HG02759 (cell line): ENCODE measurements around the gene ELAVL4.

Source experiments
- ATAC-seq: cut with Tn5 transposase; IDR thresholded peaks from one replicate; pipeline ENCODE4 v1.9.1; 2021; ENCODE audit warnings: mild to moderate bottlenecking, moderate library complexity; ENCODE audit not compliant: unreplicated experiment

ELAVL4 gene

DNA sequence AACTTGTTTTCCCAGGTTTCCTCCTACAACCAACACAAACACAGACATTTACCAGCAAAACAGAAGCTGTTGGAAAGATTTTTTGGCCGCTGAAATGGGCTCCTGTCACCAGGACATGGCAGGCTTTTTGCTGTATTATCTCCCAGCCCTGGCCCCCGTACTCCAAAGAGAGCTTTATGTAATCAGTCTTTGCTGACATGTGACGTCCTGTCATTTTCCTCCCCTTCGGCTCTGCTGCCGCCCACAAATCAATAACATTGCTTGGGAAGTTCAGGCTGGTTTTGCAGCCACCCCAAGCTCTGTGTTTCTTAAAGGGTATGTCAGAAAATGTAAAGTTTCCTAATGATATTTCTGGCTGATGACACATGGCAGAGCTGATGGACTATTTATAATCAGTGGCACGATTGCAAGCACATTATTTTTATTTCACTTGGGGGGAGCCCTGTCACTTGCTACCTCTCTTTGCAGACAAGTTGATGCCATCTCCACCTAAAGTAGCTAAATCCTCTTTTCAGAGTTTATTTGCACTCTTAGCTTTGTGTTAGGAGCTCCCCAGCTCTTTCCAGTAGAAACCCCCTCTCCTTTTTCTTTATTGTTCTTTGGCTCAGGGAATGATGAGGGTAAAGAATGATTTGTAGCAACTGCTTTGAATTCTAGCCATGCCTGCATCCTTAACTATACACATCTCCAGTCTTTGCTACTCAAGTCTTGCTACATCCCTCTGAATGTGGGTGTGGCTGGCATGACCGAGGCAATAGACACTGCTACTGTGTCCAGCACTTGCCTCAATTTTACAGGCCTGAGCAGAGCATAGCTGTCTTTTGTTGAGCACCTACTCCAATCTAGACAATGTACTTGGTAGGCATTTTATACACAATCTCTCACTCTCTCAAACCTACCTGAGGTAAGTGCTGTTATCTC lies 67.3 kb downstream of the ELAVL4 start:
- no peak for ATAC-seq

DNA sequence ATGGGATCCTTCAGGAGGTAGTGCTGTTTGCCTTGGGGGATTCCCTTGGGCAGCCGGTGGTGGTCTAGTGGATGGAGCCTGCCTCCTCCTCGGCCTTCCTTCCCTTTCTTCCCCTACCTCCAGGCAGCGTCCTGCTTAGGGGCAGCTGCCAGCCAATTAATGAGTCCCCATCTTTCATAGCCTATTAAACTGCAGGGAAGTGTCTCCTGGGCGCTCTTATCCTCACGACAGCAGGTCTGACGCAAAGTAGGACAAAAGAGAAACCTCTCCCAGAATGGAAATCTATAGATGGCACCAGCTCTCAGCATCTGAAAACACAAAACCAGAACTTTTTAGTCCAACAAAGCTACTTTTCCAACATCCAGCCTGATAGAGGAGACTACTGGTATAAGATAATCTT lies 69.3 kb downstream of the ELAVL4 start:
- ATAC-seq: no peak

DNA sequence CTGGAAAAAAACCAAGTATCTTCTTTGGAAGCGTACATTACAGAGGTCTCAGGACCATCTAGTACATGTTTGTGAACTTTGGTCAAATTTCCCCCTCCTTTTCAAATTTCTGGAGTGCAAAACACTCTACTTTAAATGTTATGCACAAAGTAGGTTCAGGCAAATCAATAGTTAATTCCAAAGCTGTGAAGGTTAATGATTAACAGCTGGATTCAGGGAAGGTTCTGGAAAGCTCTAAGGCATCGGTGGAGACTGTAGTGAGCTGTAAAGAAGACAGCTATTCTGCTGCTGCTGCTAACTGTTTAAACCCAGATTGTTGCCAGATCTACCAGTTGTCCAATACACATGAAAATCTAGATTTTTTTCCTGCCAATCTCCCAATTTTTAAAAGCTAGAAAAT lies 70.9 kb downstream of the ELAVL4 start:
- no peak for ATAC-seq

- no peak for ATAC-seq
Observed at GRCh38 chr1:50180367-50180766, 71.6 kb downstream of the ELAVL4 start.

GRCh38 chr1:50181027-50181663 lies 72.4 kb downstream of the ELAVL4 start:
- ATAC-seq: no peak

GRCh38 chr1:50183378-50184133 lies 74.8 kb downstream of the ELAVL4 start:
- no peak for ATAC-seq

GRCh38 chr1:50189369-50189768 lies 80.6 kb downstream of the ELAVL4 start:
- no peak for ATAC-seq

- ATAC-seq: no peak
Observed at GRCh38 chr1:50193002-50193401, 84.3 kb downstream of the ELAVL4 start.

DNA sequence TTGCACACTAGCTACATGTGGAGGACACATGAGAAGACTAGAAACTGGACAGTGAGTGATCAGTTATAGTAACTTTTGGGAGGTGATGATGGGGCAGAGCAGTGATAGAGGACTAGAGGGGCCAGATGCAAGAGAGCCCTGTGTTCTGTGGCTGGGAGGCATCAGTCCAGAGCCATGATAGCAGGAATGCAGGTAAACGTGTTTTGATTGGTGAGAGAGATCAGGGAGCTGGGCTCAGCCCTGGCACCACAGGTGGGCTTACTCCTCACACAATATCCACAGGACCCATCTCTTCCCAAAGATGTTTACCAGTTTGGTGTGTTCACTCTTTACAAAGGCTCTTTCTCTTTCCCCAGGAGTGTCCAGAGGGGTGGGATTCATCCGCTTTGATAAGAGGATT lies 86.5 kb downstream of the ELAVL4 start:
- no peak for ATAC-seq

- no peak for ATAC-seq
Observed at GRCh38 chr1:50196081-50196480, 87.4 kb downstream of the ELAVL4 start.

- no peak for ATAC-seq
Observed at GRCh38 chr1:50197216-50197615, 88.5 kb downstream of the ELAVL4 start.

DNA sequence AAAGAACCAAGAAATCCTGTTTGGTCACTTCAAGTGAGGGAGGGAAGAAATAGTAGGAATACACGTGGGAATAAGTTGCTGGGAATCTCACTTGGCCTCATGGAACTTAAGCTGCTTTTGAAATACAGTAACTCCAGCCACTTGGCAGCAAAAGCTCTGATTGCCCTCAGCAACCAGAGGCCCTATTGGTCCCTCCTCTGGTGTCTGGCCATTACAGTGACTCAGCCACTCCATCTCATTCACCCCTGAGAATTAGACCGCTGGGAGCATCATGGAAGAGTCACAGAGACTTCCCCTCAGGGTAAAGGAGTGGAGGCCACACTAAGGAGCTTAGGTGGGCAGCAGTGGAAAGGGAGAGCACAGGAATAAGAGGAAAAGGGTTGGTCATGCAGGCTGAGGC lies 99.6 kb downstream of the ELAVL4 start:
- no peak for ATAC-seq

DNA sequence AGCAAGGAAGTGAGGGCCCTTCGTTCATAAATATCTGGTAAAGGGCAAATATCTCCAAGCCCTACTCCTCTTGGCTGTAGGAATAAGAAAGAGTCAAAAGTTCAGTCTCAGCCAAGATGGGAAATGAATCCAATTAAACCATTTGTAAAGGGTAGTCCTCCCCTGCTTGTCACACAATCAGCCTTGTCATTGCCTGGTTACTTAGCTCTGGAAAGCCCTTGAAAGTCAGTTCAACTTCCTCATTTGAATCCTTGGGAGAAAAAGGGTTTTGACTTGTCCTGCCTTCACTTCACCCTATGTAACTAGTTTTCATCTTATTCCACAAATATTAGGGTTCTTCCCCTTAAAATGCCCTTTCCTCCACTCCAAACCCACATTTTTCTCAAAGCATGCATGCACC lies 100.0 kb downstream of the ELAVL4 start:
- no peak for ATAC-seq

GRCh38 chr1:50209749-50210148 lies 101.0 kb downstream of the ELAVL4 start:
- no peak for ATAC-seq

- ATAC-seq: no peak
Observed at GRCh38 chr1:50213505-50213904, 104.8 kb downstream of the ELAVL4 start.

DNA sequence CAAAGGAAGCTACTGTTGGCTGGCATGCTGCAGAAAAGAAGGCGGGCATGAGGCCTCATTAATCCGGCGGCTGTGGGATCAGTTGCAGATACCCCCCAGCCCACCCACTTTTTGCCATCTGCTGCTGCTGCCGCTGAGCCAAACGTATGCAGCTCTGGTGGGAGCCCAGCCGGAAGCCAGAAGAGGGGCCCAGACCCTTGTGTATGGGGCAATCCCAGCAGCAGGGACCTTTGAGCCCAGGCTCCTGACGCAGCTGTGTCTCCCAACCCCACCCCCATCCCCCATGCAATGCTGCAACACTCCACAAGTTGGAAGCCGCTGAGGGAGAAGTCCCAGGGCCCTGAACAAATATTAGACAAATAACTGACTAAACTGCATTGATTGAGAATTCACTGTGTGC lies 106.0 kb downstream of the ELAVL4 start:
- no peak for ATAC-seq

DNA sequence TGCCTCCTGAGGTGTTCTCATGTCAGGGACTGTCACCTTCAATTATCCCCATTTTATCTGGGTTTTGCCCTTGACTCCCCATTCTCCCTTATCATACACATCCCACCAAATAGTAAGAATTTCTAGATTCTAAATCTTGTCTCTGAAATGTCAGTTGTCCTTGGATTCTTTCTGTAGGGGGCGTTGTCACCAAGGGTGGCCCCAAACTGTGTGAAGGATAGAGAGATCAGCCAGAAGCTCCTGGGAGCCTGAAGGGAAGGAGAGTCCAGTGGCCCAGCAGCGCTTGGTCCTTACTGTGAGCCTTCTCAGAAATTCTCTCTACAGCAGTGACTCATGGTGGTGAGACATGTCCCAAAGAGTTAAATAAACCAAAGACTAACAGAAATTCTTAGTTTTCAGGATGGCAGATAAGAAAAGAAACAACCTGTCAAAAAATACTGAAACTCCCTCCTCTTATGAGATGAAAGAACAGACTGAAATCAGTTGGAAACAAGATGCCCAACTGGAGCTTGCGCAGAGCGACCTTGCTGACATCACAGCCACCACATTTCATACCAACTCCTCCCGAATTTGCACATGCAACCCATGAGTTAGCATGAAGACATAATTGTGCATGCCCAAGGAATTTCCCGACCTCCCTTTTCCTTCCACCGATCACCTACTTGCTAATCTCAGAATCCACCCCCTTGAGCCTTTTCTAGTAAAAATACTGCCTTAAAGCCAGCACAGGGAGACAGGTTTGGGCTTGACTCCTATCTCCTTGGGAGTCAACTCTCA lies 109.8 kb downstream of the ELAVL4 start:
- ATAC-seq: no peak

- ATAC-seq: no peak
Observed at GRCh38 chr1:50228871-50229384, 120.2 kb downstream of the ELAVL4 start.

- no peak for ATAC-seq
Observed at GRCh38 chr1:50231209-50231608, 122.5 kb downstream of the ELAVL4 start.

- no peak for ATAC-seq
Observed at GRCh38 chr1:50232336-50232735, 123.6 kb downstream of the ELAVL4 start.

- no peak for ATAC-seq
Observed at GRCh38 chr1:50236656-50237055, 127.9 kb downstream of the ELAVL4 start.
